ENCODE measurements around the gene CELF2. TPM values are rescaled to one million over a fixed set of nuclear protein-coding genes. Genes with fewer than 3 reads are reported as not detected.

The CELF2 gene
- total and polyA plus RNA-seq, 2 of the 4 experiments (the other 2 are of a cell fraction): 3.5 to 6.6 TPM

DNA sequence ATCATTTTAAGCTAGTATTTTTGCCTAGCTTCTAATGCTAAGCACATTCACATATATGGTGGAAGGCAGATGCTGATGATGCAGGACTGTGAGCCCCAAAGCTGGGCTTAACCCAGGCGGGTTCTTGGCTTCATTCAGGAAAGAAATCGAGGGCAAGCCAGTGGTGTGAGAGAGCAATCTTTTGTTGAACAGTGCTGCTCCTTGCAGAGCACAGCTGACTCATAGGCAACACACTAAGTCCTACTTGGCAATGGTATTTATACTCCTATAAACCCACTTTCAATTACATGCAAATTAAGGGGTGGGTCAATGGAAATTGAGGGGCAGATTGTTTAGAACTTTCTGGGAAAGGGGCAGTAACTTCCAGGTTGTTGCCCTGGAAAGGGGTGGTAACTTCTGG, 42.0 kb upstream of the CELF2 start:
- no peak overlapping the region for H3K4me3 ChIP-seq (ENCODE audit: insufficient read depth, low read depth, low read length)
- in situ Hi-C loops (cut with MboI; ENCODE audit: low sequenced_read_pairs) (no loop called here), intact Hi-C loops (cut with micrococcal nuclease) (no loop called here), dilution Hi-C loops (cut with HindIII; ENCODE audit: low sequenced_read_pairs, unreplicated experiment) (no loop called here)
- H4K5ac ChIP-seq (ENCODE audit: low read depth, low read length): no peak overlapping the region
- no peaks in the 10 kb centered on the region for H3K4me1 ChIP-seq (ENCODE audit: control insufficient read depth, insufficient read depth, low read length)
- H4K8ac ChIP-seq (ENCODE audit: low read depth in 2 of 2, low read length in 2 of 2): no peak overlapping the region
- H2BK120ac ChIP-seq (ENCODE audit: low read depth, low read length): no peak overlapping the region
- no peak for ATAC-seq (ENCODE audit: low read depth)
- H2AFZ ChIP-seq (replicated peaks; ENCODE audit: low read length, poor library complexity): no peak overlapping the region
- no peak overlapping the region for H2BK5ac ChIP-seq (ENCODE audit: low read depth, low read length, poor library complexity, severe bottlenecking)
- no peak overlapping the region for H3K23ac ChIP-seq (ENCODE audit: low read depth, low read length)
- H2BK15ac ChIP-seq (ENCODE audit: low read depth, low read length): no peak overlapping the region
- H3K4me2 ChIP-seq (ENCODE audit: low read depth, low read length): no peak overlapping the region
- no peaks in the 10 kb centered on the region for H3K79me1 ChIP-seq (ENCODE audit: low read depth in 1 of 2, low read length in 2 of 2)
- peaks cover 7% of the 10 kb centered on the region for H3K27me3 ChIP-seq (ENCODE audit: control insufficient read depth, insufficient read depth, low read length)
- no peaks in the 10 kb centered on the region for H3K9me3 ChIP-seq (ENCODE audit: control insufficient read depth, insufficient read depth, low read length)
- no peak overlapping the region for H3K9ac ChIP-seq (ENCODE audit: low read depth, low read length)
- CTCF ChIA-PET: no interaction called here
- no peaks in the 10 kb centered on the region for H4K20me1 ChIP-seq (ENCODE audit: insufficient read depth, low read length)
- H3K14ac ChIP-seq (replicated peaks; ENCODE audit: low read depth, low read length): no peak overlapping the region
- no peak overlapping the region for H2AK5ac ChIP-seq (ENCODE audit: low read depth, low read length)
- no TSS peak for BruUV-seq (replicated peaks)
- H2BK20ac ChIP-seq (ENCODE audit: low read depth, low read length): no peak overlapping the region
- no peaks in the 10 kb centered on the region for H3K36me3 ChIP-seq (ENCODE audit: control insufficient read depth, insufficient read depth, low read length)
- H4K91ac ChIP-seq (ENCODE audit: insufficient read depth, low read depth, low read length): no peak overlapping the region
- TF ChIP-seq, protein P1, sequence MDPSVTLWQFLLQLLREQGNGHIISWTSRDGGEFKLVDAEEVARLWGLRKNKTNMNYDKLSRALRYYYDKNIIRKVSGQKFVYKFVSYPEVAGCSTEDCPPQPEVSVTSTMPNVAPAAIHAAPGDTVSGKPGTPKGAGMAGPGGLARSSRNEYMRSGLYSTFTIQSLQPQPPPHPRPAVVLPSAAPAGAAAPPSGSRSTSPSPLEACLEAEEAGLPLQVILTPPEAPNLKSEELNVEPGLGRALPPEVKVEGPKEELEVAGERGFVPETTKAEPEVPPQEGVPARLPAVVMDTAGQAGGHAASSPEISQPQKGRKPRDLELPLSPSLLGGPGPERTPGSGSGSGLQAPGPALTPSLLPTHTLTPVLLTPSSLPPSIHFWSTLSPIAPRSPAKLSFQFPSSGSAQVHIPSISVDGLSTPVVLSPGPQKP (IDR thresholded peaks at IDR 0.05; ENCODE audit: borderline replicate concordance, low read depth, low read length): no peak
- TF ChIP-seq, protein P2, sequence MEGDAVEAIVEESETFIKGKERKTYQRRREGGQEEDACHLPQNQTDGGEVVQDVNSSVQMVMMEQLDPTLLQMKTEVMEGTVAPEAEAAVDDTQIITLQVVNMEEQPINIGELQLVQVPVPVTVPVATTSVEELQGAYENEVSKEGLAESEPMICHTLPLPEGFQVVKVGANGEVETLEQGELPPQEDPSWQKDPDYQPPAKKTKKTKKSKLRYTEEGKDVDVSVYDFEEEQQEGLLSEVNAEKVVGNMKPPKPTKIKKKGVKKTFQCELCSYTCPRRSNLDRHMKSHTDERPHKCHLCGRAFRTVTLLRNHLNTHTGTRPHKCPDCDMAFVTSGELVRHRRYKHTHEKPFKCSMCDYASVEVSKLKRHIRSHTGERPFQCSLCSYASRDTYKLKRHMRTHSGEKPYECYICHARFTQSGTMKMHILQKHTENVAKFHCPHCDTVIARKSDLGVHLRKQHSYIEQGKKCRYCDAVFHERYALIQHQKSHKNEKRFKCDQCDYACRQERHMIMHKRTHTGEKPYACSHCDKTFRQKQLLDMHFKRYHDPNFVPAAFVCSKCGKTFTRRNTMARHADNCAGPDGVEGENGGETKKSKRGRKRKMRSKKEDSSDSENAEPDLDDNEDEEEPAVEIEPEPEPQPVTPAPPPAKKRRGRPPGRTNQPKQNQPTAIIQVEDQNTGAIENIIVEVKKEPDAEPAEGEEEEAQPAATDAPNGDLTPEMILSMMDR (conservative IDR thresholded peaks at IDR 0.05; ENCODE audit: low read depth, low read length): no peak
- no peak for TF ChIP-seq RFX5 (IDR thresholded peaks at IDR 0.05; ENCODE audit: low read depth, low read length)
- TF ChIP-seq MXI1 (IDR thresholded peaks at IDR 0.05; ENCODE audit: borderline replicate concordance, low read depth, low read length): no peak
- no peak for TF ChIP-seq BHLHE40 (IDR thresholded peaks at IDR 0.05; ENCODE audit: low read depth, low read length)
- no peak for TF ChIP-seq CEBPB (IDR thresholded peaks at IDR 0.05; ENCODE audit: low read depth, low read length)
- no peak for TF ChIP-seq SMC3 (IDR thresholded peaks at IDR 0.05; ENCODE audit: low read depth, low read length)
- TF ChIP-seq RAD21 (IDR thresholded peaks at IDR 0.05; ENCODE audit: low read length): no peak
- no peak for TF ChIP-seq RCOR1 (IDR thresholded peaks at IDR 0.05; ENCODE audit: insufficient replicate concordance, low read length)
- WGBS, 2 experiments (ENCODE audit: extremely low coverage in 2 of 2, insufficient read length in 1 of 2): no CpG with 5 or more reads among the region's 2 CpGs
- H3K27ac ChIP-seq (ENCODE audit: insufficient read depth, low read length): no peak overlapping the region
- no peak overlapping the region for H3K4ac ChIP-seq (ENCODE audit: low read depth, low read length)
- no peaks in the 10 kb centered on the region for H3K9me1 ChIP-seq (ENCODE audit: insufficient read depth, low read length)
- H2AK9ac ChIP-seq (replicated peaks; ENCODE audit: low read depth, low read length, poor library complexity): no peak overlapping the region
- H3K18ac ChIP-seq (ENCODE audit: low read depth, low read length): no peak overlapping the region
- DNase-seq: no peak
- no peak overlapping the region for H3K56ac ChIP-seq (ENCODE audit: extremely low read depth, insufficient read depth, low read length)
- POLR2A ChIA-PET (ENCODE audit: unreplicated experiment): no interaction called here
